HG03378 (cell line): ENCODE measurements around the gene ARHGAP26.

Source experiments
- ATAC-seq: cut with Tn5 transposase; IDR thresholded peaks from one replicate; pipeline ENCODE4 v1.9.1; 2021; ENCODE audit warnings: mild to moderate bottlenecking, moderate library complexity; ENCODE audit not compliant: unreplicated experiment

The ARHGAP26 gene

DNA sequence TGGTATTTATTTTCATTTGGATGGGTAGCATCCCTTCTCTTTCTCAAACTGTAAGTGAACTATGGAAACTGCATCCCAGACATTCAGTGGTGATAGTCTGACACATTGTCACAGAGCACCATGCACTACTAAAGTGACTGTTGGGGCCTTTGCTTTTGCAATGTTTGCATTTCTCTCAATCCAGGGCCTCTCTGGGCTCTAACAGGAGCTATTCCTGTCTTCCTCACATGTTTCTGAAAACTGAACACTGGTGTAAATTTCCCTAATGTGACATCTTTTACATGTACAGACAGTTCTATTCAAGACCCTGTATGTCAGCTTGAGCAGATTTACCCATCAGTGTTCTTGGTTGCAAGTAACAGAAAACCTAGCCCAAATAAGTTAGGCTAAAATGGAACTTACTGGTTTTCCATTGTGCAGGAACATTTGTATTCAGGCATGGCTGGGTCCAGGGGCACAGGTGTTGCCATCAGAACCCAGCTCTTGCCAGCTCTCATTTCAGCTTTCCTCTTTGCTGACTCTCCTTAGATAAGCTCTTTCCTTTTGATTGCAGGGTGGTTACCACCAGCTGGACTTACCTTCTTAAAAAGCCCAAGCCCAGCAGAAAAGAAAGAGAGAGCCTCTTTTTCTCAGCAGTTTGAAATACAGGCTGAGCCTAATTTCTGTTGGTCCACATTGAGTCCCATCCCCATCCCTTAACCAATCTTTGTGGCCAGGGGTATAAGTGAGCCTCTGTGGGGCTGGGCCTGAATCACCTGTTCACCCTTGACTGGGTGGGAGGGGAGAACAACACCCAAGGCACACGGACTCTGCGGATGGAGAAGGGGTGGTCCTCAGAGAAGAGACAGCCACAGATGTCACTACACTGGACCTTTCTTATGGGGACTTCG is 399.0 kb downstream of the ARHGAP26 start:
- ATAC-seq = no peak

DNA sequence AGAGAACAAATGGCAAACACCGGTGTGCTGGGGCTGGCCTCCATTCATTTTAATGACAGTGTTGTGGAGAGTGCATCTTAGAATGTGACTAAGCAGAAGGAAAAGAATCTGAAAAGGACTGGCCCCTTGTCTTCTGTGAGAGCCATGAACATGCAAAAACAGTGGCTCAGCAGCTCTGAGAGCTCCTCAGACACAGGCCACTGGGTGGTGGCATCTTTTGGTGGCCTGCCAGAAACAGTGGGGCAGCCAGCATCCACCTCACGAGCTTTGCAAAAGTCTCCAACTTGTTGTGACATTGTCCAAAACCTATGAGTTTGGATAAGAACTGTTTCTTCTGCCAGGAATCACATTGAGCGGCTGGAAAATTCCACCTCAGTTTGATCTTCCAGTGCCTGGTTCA is 399.9 kb downstream of the ARHGAP26 start:
- ATAC-seq = no peak

DNA sequence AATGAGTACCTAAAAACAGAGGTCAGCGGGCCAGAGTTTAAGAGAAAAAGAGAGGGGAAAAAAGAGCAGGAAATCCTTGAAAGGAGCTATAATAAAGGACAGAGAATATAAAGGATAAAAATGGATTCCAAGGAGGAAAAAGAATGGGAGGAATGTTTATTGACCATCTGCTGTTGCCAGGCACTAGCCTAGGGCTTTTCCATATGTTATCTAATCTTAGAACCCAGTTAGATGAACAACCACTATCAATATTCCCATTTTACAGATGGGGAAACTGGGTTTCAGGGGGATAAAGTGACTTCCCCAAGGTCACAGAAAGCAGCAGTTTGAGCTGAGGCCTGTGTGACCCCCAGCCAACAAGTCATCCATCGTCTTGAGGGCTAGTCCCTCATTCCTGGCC is 400.8 kb downstream of the ARHGAP26 start:
- no peak for ATAC-seq

DNA sequence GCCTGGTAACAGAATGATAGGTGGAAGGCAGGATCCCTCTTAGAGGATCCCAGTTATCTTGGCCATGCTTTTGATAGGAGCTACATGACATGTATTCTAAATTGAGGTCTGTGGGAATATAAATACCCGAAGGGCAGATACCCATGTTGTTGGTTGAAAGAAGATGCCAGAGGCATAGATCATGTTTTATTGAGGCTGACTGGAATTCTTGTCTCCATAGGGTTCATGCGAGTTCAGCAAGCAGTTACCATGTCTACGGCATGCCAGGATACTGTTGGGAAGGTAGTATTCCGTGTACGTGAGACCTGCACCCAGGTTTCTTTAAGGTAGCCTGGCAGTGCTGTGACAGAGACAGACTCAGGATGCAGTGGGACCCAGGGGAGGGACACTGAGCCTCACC is 402.6 kb downstream of the ARHGAP26 start:
- no peak for ATAC-seq

DNA sequence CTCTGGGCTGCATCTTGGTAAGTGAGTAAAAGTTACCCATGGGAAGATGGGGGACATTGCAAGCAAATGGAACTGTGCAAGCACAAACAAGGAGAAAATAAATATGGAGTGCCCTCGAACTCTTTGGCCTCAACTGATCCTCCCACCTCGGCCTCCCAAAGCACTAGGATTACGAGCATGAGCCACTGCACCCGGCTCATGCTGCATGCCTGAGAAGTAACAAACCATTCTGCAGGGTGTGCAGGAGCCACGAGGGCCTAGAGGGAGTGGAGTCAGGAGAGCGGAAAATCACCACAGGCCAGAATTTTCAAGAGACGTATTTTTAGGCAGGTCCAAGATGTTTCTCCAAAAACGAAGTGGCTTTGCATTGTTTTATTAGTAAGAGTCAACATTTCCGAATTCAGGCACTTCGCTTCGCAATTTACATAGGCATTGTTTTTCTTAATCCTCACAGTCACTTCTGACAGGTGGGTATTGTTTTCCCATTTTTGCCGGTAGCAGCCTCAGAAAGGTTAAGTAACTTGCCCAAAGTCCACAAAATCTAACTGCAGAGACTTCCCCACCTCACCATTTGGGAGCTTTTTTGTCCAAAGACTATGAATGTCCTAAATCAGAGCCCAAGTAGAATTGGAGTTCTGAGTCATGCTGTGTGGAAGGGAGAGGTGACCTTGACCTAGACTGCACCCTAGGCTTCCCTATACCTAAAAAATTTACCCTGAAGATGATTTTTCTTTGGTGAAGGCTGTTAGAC is 403.1 kb downstream of the ARHGAP26 start:
- ATAC-seq = no peak

DNA sequence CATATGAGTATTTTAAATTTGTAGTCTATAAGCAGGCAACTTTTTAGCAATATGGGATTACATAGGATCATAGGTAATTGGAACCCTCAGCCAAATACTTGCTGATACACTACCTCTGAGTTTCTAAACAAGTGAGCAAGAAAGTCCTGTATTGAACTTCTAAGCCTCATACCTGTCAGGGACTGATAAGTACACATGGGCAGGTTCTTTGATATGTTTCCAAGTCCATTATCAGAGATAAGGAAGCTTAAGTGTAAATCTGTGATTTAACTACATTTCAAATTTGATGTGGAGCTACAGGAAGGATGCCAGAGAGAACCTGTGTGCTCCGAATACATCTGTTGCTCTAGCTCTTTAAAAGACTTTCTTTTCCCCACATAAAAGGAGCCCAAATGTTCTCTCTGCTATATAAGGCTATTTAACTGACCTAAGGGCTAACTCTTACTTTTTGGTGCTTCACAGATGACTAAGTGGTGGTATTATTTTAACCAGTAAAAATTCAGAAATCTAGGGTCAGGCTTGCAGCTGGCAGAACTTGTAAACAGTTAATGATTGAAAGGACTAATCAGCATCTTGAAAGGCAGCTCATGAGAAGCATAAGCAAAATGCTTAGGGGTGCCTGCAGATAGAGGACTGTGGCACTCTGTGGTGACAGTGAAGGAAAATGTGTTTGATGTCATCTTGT is 404.7 kb downstream of the ARHGAP26 start:
- peak; percentile 96 for ATAC-seq

DNA sequence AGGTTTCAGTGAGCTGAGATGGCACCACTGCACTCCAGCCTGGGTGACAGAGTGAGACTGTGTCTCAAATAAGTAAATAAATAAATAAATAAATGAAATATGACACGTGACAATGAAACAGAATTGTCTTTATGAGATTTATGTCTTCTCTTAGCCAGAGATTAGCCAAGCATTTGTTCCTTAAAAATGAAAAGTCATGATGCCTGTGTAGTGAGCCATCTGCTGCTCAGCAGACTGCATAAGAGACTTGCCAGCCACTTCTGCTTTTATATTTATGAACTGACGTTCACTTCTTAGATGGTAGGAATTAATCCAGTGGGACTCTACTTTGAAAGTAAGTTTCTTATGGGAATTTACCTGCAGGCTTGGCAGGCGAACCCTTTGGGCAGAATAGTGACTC is 405.9 kb downstream of the ARHGAP26 start:
- no peak for ATAC-seq

DNA sequence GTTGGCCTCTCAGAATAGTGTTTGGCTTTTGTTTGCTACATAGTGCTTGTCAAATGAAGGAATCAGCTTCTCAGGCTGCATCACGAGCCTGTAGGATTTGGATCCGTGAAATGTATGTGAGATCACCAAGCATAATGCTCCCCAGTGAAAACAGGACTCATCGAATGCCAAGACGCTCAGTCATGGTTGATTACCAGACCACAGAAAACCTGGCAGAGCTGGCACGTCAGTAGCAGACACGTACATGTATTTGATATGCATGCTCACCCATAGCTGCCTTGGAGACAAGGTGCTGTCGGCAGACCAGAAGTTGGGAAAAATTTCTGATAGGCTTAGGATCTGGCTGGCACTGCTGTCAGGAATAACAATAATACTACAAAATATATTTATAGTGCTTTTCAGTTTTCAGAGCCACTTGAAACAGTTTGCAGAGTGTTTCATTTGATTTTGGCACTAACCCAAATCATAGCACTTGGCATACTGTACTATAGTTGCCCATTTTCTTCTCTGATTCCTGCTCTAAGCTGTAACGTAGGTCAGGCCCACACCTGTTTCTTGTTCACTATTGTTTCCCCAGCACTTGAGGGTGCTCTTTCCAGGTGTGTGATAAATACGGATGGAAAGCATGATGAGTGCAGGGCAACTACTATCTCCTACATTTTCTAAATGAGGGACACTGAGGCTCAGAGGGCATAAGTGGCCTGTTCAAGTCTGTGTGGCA is 407.2 kb downstream of the ARHGAP26 start:
- no peak for ATAC-seq

DNA sequence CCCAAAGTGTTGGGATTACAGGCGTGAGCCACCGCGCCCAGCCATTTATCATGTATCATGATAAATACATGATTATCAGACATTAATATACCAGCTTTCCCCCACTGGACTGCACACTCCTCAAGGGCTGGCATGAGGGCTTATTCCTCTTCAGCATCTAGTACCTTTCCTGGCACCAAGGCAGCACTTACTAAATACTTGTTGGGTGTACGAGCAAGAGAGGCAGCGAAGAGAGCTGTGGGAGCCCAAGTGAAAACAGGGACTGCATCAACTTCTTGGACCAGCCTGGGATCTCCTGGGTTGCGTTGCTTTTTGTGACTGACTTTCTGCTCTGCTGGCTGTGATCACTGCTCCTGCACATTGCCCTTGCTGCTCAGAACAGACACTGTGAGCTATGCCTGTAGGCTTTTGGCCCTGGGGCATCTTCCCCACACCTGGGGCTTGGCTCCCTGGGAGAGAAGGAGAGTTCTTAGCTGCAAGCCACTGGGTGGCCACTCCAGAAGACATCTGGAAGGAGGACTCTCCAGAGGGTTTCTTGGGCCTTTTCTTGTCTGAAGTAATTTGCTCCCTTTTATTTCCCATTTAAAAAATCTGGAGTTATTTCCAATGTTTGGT is 409.1 kb downstream of the ARHGAP26 start:
- no peak for ATAC-seq

DNA sequence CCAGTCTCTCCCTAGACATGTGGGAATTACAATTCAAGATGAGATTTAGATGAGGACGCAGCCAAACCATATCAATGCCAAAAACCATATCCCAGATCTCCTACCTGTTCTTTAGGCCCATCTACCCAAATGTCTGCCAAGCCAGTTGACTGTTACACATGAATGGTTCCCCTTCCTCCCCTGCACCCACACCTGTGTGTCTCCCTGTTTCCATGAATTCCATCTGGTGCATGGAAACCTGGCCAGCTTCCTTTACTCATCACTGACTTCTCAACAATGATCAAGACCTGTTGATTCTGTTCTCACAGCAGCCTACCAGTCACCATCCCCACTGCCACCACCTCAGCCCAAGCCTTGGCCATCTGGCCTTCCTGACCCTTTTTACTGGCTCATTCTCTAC is 410.6 kb downstream of the ARHGAP26 start:
- ATAC-seq = no peak

DNA sequence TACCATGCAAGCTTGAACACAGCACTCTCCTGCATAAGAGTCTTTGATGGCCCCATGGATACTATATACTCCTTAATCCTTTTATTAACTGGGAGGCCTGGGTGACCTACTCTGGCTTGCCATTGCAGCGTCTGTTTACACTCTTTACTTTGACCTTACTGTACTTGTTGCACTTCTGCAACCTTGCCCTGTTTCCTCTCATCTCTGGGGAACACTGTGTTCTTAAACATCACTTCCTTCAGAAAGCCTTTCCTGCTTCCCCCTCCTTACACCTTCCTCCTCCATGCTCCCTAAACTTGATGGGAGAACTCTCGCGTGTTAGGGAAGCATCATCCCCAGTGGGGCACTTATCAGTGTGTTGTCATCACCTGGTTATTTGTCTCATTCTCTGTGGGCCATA is 411.0 kb downstream of the ARHGAP26 start:
- ATAC-seq = no peak

DNA sequence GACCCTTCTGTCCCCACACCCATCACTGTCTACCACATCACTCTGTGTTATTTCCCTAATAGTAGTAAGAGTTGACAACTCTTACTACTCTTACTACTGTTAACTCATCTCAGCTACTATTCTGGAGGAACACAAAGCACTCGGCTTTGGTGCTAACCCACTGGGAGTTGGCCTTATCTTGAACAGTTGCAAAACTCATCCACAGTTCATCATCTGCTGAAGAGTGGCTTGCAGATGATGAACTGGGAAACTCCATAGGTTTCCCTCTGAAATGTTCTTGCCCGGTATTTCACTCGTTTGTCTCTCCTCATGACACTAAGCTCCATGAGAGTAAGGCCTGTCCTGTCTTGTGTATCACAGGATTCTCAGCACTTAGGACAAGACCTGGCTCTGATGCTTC is 411.9 kb downstream of the ARHGAP26 start:
- no peak for ATAC-seq

DNA sequence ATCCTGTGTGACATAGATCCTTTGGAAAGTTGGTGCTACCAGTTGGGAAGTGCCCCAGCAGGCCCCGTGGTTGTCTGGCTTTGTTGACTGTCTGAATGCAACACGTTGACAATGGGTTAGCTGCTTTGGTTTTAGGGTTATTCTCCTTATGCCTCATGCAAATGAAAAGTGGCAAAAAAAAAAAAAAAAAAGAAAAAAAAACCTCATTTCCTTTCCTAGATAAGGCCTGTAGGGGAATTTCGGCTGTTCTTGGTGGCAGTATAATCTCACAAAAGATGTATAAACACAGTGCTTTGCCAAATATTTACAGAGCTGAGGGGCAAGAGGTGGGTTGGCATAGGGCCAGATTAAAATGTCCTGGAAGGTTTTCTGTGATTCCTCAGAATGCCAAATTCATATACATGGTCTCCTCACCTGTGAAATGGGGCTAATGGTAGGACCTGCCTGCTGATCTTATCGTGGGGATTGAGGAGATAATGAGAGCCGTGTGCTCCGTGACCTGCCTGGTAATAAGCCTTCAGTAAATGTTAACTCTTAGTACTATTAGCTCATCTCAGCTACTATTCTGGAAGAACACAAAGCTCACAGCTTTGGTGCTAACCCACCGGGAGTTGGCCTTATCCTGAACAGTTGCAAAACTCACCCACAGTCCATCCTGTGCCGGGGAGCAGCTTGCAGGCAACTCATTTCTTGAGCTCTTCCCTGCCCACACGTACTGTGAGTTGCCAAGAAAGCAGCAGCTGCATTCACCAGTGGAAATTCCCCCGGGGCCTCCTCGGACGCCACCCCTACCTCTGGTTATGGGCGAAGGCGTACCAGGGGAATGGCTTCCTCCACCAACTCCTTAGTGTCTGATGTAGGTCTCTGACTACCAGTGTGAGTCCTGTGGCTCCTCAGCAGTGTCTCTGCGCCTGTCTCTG is 413.0 kb downstream of the ARHGAP26 start:
- ATAC-seq = peak; percentile 69

DNA sequence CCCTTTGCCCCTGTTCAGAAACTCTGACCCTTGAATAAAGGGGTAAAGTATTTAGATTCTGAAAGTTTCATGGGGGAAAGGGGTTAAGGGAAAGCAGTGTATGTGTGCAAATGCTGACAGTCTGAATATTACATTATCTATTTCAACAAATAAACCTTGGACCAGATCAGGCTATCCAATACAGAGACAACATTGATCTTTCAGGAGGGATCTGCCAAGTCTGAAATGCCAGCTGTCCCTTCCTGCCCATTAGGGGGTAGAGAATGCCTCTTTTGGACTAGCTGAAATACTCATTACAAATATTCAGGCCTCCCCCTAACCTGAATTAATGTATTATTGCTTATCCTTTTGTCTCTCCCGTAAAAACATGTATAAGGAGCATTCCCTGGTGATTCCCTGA is 413.8 kb downstream of the ARHGAP26 start:
- ATAC-seq = no peak

DNA sequence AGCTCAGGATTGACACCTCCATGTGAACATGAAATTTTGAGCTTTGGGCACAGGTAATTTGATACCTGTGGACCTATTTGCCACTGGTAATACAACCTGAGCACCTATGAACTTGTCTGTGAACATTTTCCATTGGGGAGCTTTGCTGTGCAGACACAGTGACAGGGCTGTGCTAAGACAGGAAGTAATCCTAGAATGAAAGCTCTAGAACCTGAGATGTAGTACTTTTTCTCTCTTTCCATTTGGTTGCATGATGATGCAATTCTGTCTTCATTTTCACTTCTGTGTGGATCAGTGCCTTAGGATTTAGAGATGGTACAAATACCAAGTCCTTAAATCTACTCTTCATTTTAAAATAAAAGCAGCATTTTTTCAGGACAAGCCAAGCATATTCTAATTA is 416.4 kb downstream of the ARHGAP26 start:
- ATAC-seq = no peak

DNA sequence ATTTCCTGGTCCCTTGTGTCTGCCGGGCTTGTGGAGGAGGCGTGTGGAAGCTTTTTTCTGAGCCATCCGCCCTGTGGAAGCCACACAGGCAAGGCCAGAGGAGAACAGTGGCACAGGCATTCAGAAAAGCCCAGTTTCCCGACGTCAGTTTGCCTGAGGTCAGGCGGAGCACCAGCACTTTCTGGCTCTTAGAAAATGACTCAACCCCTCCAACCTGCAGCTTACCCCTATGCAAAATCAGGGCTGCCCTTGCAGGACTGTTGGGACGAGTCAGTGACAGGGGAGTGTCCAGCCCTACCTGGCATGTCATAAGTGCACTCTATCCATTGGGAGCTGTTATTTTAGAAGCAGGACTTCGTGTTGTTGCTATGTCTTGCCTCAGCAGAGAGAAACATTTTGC is 417.3 kb downstream of the ARHGAP26 start:
- no peak for ATAC-seq

DNA sequence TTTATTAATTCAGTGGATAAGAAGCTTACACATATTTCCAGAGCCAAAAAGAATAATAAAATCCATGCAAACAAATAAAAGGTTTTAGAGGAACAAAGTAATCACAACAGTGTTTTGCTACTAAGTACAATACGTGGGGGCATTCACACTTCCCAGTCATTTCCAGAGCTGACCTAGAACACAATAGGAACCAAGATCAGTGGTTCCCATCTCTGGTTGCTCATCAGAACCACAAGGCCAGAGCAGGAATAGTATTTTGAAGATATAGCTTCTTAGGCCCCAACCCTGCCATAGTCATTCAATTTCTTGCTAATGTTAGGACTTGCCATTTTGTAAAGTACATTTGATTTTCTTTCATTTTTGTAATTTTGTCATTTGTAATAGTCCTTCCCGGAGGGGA is 417.9 kb downstream of the ARHGAP26 start:
- ATAC-seq = no peak

DNA sequence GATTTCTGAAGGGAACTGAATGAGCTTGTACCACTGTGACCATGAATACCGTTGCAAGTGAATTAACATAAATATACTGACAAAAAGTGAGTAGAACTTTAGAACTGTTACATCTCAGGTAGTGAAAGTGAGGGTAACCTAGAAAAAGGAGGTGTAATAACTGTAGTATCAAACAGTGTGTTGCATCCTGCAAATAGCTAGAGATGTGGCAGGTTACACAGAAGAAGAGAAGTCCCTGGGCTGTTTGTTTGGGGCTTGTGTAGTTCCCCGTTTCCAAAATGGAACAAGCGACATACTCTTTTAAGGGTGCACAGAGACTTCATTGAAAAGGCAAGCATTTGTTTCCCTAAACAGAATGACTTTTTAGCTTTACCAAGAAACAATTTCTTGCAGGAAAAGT is 418.5 kb downstream of the ARHGAP26 start:
- no peak for ATAC-seq

DNA sequence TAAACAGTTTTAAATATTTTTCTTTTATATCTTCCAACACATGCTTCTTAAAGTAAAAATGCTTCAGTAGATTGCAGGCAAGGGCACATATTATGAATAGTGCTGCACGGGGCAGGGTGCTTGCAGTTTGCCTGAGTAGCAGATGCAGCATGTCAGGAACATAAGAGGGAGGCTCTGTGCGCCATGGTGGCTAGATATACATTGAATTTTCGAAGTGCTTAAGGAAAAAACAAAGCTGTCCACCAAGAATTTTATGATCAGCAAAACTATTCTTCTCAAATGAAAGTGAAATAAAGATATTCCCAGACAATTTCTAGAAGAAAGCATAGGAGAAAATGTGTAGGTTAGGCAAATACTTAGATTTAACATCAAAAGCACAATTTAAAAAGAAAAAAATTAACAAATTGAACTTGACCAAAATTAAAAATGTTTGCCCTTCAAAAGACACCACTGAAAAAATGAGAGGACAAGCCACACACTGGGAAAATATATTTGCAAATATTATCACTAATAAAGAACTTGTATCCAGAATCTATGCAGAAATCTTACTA is 420.2 kb downstream of the ARHGAP26 start:
- ATAC-seq = no peak
